Spleen (tissue), 11 donors: ENCODE data around the gene PIAS1. TPM values are rescaled to one million over a fixed set of nuclear protein-coding genes. Genes with fewer than 3 reads are reported as not detected.

Experiments used
- DNase-seq: peaks from one replicate; pipeline ENCODE4 v3.0.0-alpha.2; 2020
- H3K27ac ChIP-seq, 8 donors: fragments of 200-600 bp; sonication (generic) in 7 of 8; 1 replicate in 4 of 8; 2 replicates in 4 of 8; pipeline versions ENCODE4 v1.5.0 to v1.8.0; 2016 to 2021; ENCODE audit warnings: inconsistent platforms in 4 of 8, mild to moderate bottlenecking in 4 of 8, moderate library complexity in 1 of 8
- H3K27me3 ChIP-seq, 7 donors: fragments of 200-600 bp; sonication (generic) in 6 of 7; replicated peaks in 1 of 7; 1 replicate in 4 of 7; 2 replicates in 3 of 7; pipeline versions ENCODE4 v1.5.0 to v1.8.0; 2016 to 2021; ENCODE audit warnings: inconsistent platforms in 3 of 7, mild to moderate bottlenecking in 1 of 7
- H3K36me3 ChIP-seq, 6 donors: fragments of 200-600 bp; sonication (generic) in 5 of 6; 1 replicate in 4 of 6; 2 replicates in 2 of 6; pipeline versions ENCODE4 v1.5.0 to v1.8.0; 2016 to 2021; ENCODE audit warnings: inconsistent platforms in 2 of 6
- H3K4me1 ChIP-seq, 6 donors: fragments of 200-600 bp; sonication (generic) in 5 of 6; 1 replicate in 3 of 6; 2 replicates in 3 of 6; pipeline versions ENCODE4 v1.5.0 to v1.8.0; 2016 to 2021; ENCODE audit warnings: inconsistent platforms in 3 of 6
- H3K4me3 ChIP-seq, 8 donors: fragments of 200-600 bp; sonication (generic) in 7 of 8; 1 replicate in 4 of 8; 2 replicates in 4 of 8; pipeline versions ENCODE4 v1.5.0 to v1.8.0; 2016 to 2021; ENCODE audit warnings: inconsistent platforms in 4 of 8, mild to moderate bottlenecking in 4 of 8, moderate library complexity in 2 of 8
- H3K9me3 ChIP-seq, 8 donors: fragments of 200-600 bp; sonication (generic) in 7 of 8; 1 replicate in 4 of 8; 2 replicates in 4 of 8; pipeline versions ENCODE4 v1.5.0 to v1.8.0; 2016 to 2021; ENCODE audit warnings: inconsistent platforms in 4 of 8
- CTCF ChIP-seq, 11 experiments: fragments of 200-600 bp in 7 of 11; fragments of 450-650 bp in 4 of 11; sonication (generic) in 4 of 11; IDR thresholded peaks in 8 of 11; conservative IDR thresholded peaks in 3 of 11; 1 replicate in 7 of 11; 2 replicates in 4 of 11; pipeline versions ENCODE4 v1.4.0 to v1.8.0; 2016 to 2021; ENCODE audit warnings: antibody characterized with exemption in 11 of 11, inconsistent platforms in 4 of 11, mild to moderate bottlenecking in 1 of 11
- POLR2A ChIP-seq, 3 donors: fragments of 450-650 bp; IDR thresholded peaks; one replicate each; pipeline ENCODE4 v1.5.1; 2017; ENCODE audit warnings: antibody characterized with exemption in 3 of 3, mild to moderate bottlenecking in 1 of 3
- POLR2AphosphoS5 ChIP-seq, 3 donors: sonication (generic); formaldehyde crosslinking; IDR thresholded peaks; one replicate each; pipeline ENCODE4 v1.5.1; 2017; ENCODE audit warnings: antibody characterized with exemption in 3 of 3
- WGBS, 5 donors: extraction: QIAGEN DNeasy Blood & Tissue Kit in 3 of 5; methylation state at CpG; one replicate each; pipeline versions ENCODE4 v1.1.5 to v1.1.7; 2013 to 2018; 5-methylcytosine and 5-hydroxymethylcytosine counted together
- intact Hi-C: fragments of 100-400 bp; cut with DNase I; formaldehyde crosslinking; loops from one replicate; pipeline ENCODE4 v1.15.0; 2023; ENCODE audit warnings: low total_unique reads
- polyA plus RNA-seq, 3 donors: library from polyadenylated mRNA; stranded (reverse); fragments of 200-250 nt; gene quantifications; one replicate each; pipeline ENCODE4 v1.2.1, GENCODE V29; 2013
- total RNA-seq, 7 donors: library from RNA; depleted of rRNA in 3 of 7; stranded (reverse); fragments of >200 nt in 3 of 7; fragmentation: NEBNext Ultra II Directional in 4 of 7; extraction: Animal tissue kit (Norgen Biotek cat#: 25700) in 4 of 7; gene quantifications; one replicate each; pipeline versions ENCODE4 v1.1.0 to v1.2.1, GENCODE V29; 2016 to 2021
- donor health status: healthy with polysubstance abuse.
- donor health status: DM: no; HTN: no; CAD: no; lungs with moderate emphysema.
- donor health status: DM: no; HTN: no; CAD: no.
- donor health status: Bipolar disorder and iron deficiency.
- donor health status: healthy.
- donor health status: DM: no; HTN: no; CAD: no.
- donor health status: DM: yes; HTN: yes; CAD: no.

The PIAS1 gene
- total and polyA plus RNA-seq, 10 donors = 12.0 to 104 (median 64.7) TPM

GRCh38 chr15:68014219-68014618, 39.9 kb upstream of the PIAS1 start:
- no peak for TF ChIP-seq POLR2AphosphoS5 (IDR thresholded peaks at IDR 0.05)
- TF ChIP-seq POLR2A (IDR thresholded peaks at IDR 0.05) = no peak
- TF ChIP-seq CTCF (IDR thresholded peaks at IDR 0.05 in 8 of 11, conservative IDR thresholded peaks at IDR 0.05 in 3 of 11) = no peak
- WGBS, 5 donors = 61 to 92% (median 67%) methylated on average over 1 of the region's 1 CpG
- H3K27me3 ChIP-seq = no peaks in the 10 kb centered on the region
- peaks cover 0 to 18% (median 0%) of the 10 kb centered on the region in 6 donors for H3K4me1 ChIP-seq
- H3K27ac ChIP-seq = no peak overlapping the region
- no peaks in the 10 kb centered on the region for H3K36me3 ChIP-seq
- H3K9me3 ChIP-seq = no peaks in the 10 kb centered on the region
- intact Hi-C loops = no loop called here
- DNase-seq = no peak
- H3K4me3 ChIP-seq = no peak overlapping the region

DNA sequence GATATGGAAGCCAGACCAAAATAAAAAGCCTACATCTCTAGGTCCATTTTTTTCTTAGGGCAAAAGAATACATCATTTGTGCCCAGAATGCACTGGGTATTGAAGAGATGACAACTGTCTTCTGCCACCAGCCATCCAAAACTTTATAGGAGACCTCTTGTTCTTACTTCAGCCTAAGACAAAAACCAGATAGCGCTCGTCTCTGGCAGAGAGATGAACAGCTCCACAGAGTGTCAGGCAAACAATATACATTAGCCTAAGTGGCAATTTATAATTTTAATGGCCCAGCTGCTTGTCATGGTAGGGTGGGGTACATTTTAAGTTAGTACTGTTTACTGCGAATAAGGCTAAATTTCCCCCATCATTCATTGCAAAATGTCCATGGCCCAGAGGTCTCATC, 38.9 kb upstream of the PIAS1 start:
- Histone ChIP-seq H3K36me3 (no peaks in the 10 kb centered on the region), H3K27ac (no peak overlapping the region), H3K27me3 (no peaks in the 10 kb centered on the region), H3K4me1 (peaks cover 0 to 8% (median 0%) of the 10 kb centered on the region in 6 donors), H3K4me3 (no peak overlapping the region), H3K9me3 (no peaks in the 10 kb centered on the region)
- no peak for TF ChIP-seq CTCF (IDR thresholded peaks at IDR 0.05 in 8 of 11, conservative IDR thresholded peaks at IDR 0.05 in 3 of 11)
- TF ChIP-seq POLR2A (IDR thresholded peaks at IDR 0.05) = no peak
- no peak for TF ChIP-seq POLR2AphosphoS5 (IDR thresholded peaks at IDR 0.05)
- no peak for DNase-seq
- WGBS, 5 donors = 88 to 92% (median 89%) methylated on average over 3 of the region's 3 CpGs
- intact Hi-C loops = no loop called here

DNA sequence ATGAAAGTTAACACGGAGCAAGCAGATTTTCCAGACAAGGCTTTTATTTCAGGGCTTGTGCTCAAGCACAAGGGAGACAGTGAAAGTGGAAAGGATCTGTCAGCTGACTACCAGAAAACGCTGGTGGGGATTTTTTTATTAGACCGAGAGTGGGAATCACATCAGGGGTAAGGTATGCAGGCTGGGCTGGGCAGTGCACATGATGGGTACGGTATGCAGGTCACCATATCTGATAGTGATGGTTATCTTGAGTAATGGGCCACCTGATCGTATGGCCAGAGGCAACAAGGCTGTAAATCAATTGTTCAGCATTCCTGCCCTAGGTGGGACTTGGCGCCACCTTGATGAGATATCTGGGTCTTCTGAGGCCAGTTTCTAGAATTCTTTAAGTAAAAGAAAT, 36.9 kb upstream of the PIAS1 start:
- no peak for DNase-seq
- H3K27ac ChIP-seq = no peak overlapping the region
- TF ChIP-seq POLR2A (IDR thresholded peaks at IDR 0.05) (no peak), POLR2AphosphoS5 (IDR thresholded peaks at IDR 0.05) (no peak), CTCF (IDR thresholded peaks at IDR 0.05 in 8 of 11, conservative IDR thresholded peaks at IDR 0.05 in 3 of 11) (no peak)
- no peaks in the 10 kb centered on the region for H3K4me1 ChIP-seq
- no peaks in the 10 kb centered on the region for H3K36me3 ChIP-seq
- WGBS, 5 donors = 83 to 96% (median 90%) methylated on average over 6 of the region's 6 CpGs
- H3K9me3 ChIP-seq = no peaks in the 10 kb centered on the region
- no peak overlapping the region for H3K4me3 ChIP-seq
- no peaks in the 10 kb centered on the region for H3K27me3 ChIP-seq
- intact Hi-C loops = no loop called here

DNA sequence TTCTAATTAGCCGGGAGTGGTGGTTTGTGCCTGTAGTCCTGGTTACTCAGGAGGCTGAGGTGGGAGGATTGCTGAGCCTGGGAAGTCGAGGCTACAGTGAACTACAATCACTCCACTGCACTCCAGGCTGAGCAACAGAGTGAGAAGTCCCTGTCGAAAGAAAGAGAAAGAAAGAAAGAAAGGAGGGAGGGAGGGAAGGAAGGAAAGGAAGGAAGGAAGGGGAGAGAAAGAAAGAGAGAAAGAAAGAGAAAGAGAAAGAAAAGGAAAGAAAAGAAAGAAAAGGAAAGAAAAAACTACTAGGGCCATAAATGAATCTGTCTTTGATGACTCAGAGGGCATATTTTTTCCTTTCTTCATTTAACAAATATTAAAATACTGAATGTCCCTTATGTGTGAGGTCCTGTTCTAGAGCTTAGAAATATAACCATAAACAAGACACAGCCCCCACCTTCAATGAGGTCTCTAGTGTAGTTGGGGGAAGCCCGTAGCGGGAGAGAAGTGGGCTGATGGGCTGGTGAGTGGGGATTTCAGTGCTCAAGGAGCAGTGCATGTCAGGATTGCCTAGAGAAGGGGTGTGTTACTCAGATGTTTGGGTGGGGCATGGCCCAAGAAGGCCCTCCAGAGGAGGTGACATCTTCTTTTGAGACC, 35.2 kb upstream of the PIAS1 start:
- no peak overlapping the region for H3K27ac ChIP-seq
- H3K36me3 ChIP-seq = no peaks in the 10 kb centered on the region
- no peaks in the 10 kb centered on the region for H3K4me1 ChIP-seq
- DNase-seq = no peak
- intact Hi-C loops = no loop called here
- no peaks in the 10 kb centered on the region for H3K27me3 ChIP-seq
- 70 to 92% (median 86%) methylated on average over 5 of the region's 5 CpGs for WGBS, 5 donors
- no peak overlapping the region for H3K4me3 ChIP-seq
- no peaks in the 10 kb centered on the region for H3K9me3 ChIP-seq
- no peak for TF ChIP-seq POLR2AphosphoS5 (IDR thresholded peaks at IDR 0.05)
- TF ChIP-seq POLR2A (IDR thresholded peaks at IDR 0.05) = no peak
- TF ChIP-seq CTCF (IDR thresholded peaks at IDR 0.05 in 8 of 11, conservative IDR thresholded peaks at IDR 0.05 in 3 of 11) = no peak
